ENCODE data around the gene EMX2.

Gene EMX2

DNA sequence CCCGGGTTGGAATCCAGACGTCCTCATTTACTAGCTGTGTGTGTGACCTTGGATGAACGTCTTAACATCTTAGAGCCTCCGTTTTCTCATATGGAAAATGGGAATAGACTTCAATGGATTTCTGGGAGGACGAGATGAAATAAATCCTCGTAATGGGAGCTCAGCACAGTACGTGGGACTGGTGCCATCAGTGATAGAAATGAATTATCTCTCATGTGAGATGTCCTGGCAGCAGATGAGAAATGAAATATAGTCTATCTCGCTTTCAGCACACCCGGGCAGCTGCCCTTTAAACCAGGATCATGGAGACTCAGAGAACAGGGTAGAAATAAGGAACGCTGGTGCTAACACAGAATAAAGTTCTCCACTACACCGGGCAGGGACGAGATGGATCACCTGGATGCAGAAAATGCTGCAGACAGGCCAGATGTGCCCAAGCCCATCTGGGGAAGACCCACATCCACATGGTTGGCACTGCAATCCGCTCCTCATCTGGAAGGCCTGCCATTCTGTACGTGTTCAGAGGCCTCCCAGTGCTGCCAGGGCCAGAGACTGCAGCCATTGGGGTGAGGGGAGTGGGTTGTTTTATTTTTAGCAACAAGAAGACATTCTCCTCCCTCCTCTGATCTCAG, 11.1 kb upstream of the EMX2 start:
- Histone ChIP-seq H3K27ac (ENCODE audit: insufficient read depth in 1 of 2, low read depth in 1 of 2, low read length in 2 of 2, poor library complexity in 1 of 2, severe bottlenecking in 2 of 2) (no peak overlapping the region), H3K9me3 (ENCODE audit: control extremely low read depth in 1 of 5, control insufficient read depth in 4 of 5, insufficient read depth in 2 of 5, low read depth in 1 of 5, low read length in 4 of 5) (no peaks in the 10 kb centered on the region), H3K36me3 (ENCODE audit: control insufficient read depth in 4 of 4, insufficient read depth in 4 of 4, low read length in 3 of 4) (no peaks in the 10 kb centered on the region), H3K27me3 (replicated peaks in 2 of 5; ENCODE audit: control insufficient read depth in 4 of 5, insufficient read depth in 5 of 5, low read length in 4 of 5) (peaks cover 14 to 99% (median 61%) of the 10 kb centered on the region in 5 experiments), H3K4me1 (ENCODE audit: control extremely low read depth in 1 of 4, control insufficient read depth in 4 of 4, insufficient read depth in 4 of 4, low read length in 3 of 4) (peaks cover 0 to 25% (median 16%) of the 10 kb centered on the region in 4 experiments), H3K4me3 (ENCODE audit: control insufficient read depth in 1 of 7, extremely low read depth in 1 of 7, insufficient read depth in 4 of 7, low read depth in 2 of 7, low read length in 6 of 7) (no peak overlapping the region)
- DNase-seq, result no peak
- WGBS (ENCODE audit: insufficient coverage), result 17% methylated on average over 13 of the region's 14 CpGs
- CTCF ChIA-PET, result interaction anchor here (1.9 kb wide), 1 partner anchor 17 kb away, joined by 5 read pairs; no protein-coding TSS in a partner anchor
- POLR2A ChIA-PET, result no interaction called here

DNA sequence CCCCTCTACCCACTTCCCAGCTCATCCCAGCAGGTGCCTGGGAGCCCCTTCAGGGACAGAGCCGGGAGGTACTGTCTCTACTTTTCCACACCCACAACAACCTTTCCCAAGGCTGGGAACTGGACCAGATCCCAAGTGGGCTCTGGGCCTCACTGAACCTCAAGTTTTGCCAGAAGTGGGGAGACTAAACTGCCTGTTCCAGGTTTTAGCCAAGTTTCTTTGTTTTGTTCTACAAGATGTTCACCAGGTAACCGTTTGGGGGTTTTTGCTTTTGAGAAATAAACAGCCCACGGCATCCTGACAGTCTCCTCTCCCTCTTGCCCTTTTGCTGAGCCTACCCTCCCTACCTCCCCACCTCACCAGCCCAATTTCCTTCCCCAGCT, 10.6 kb upstream of the EMX2 start:
- Histone ChIP-seq H3K9me3 (ENCODE audit: control extremely low read depth in 1 of 5, control insufficient read depth in 4 of 5, insufficient read depth in 2 of 5, low read depth in 1 of 5, low read length in 4 of 5) (no peaks in the 10 kb centered on the region), H3K27me3 (replicated peaks in 2 of 5; ENCODE audit: control insufficient read depth in 4 of 5, insufficient read depth in 5 of 5, low read length in 4 of 5) (peaks cover 10 to 99% (median 63%) of the 10 kb centered on the region in 5 experiments), H3K36me3 (ENCODE audit: control insufficient read depth in 4 of 4, insufficient read depth in 4 of 4, low read length in 3 of 4) (no peaks in the 10 kb centered on the region), H3K27ac (ENCODE audit: insufficient read depth in 1 of 2, low read depth in 1 of 2, low read length in 2 of 2, poor library complexity in 1 of 2, severe bottlenecking in 2 of 2) (no peak overlapping the region), H3K4me3 (ENCODE audit: control insufficient read depth in 1 of 7, extremely low read depth in 1 of 7, insufficient read depth in 4 of 7, low read depth in 2 of 7, low read length in 6 of 7) (no peak overlapping the region), H3K4me1 (ENCODE audit: control extremely low read depth in 1 of 4, control insufficient read depth in 4 of 4, insufficient read depth in 4 of 4, low read length in 3 of 4) (peaks cover 0 to 26% (median 16%) of the 10 kb centered on the region in 4 experiments)
- 0% methylated on average over 2 of the region's 3 CpGs for WGBS (ENCODE audit: insufficient coverage)
- no peak for DNase-seq
- ChIA-PET CTCF (interaction anchor here (1.6 to 1.9 kb wide), 2 partner anchors 16 to 712 kb away, joined by 3 to 5 read pairs; no protein-coding TSS in a partner anchor), POLR2A (no interaction called here)

DNA sequence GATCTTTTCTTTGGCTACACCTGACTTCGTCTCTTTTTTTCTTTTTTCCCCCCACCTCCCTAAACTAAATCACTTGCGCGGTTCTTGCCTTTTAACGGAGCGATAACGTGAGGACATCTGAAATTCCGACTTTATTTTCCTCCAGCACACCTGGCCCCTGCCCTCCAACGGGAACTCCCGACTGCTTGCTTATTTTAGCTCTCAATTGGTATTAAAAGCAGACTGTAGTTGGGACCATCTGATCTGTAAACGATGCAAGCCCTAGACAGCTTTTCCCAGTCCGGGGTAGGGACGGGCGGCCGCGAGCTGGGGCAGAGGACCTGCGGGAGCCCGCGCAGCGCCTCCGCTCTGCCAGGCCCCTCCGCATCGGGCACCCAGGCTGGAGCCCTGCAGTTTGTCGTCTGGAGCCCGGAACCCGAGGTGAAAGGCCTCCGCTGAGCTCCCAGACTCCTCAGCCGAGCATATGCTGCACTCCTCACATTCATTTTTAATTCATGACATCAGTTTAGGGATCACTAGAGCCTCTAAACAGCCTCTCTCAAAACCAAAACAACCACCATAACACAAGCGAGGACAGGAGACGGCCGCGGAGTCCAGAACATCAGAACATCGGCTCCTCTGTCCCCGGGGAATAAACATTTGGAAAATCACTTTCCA, 10.0 kb upstream of the EMX2 start:
- Histone ChIP-seq H3K4me3 (ENCODE audit: control insufficient read depth in 1 of 7, extremely low read depth in 1 of 7, insufficient read depth in 4 of 7, low read depth in 2 of 7, low read length in 6 of 7) (no peak overlapping the region), H3K27me3 (replicated peaks in 2 of 5; ENCODE audit: control insufficient read depth in 4 of 5, insufficient read depth in 5 of 5, low read length in 4 of 5) (peaks cover 8 to 99% (median 64%) of the 10 kb centered on the region in 5 experiments), H3K4me1 (ENCODE audit: control extremely low read depth in 1 of 4, control insufficient read depth in 4 of 4, insufficient read depth in 4 of 4, low read length in 3 of 4) (peaks cover 0 to 31% (median 18%) of the 10 kb centered on the region in 4 experiments), H3K36me3 (ENCODE audit: control insufficient read depth in 4 of 4, insufficient read depth in 4 of 4, low read length in 3 of 4) (no peaks in the 10 kb centered on the region), H3K9me3 (ENCODE audit: control extremely low read depth in 1 of 5, control insufficient read depth in 4 of 5, insufficient read depth in 2 of 5, low read depth in 1 of 5, low read length in 4 of 5) (no peaks in the 10 kb centered on the region), H3K27ac (ENCODE audit: insufficient read depth in 1 of 2, low read depth in 1 of 2, low read length in 2 of 2, poor library complexity in 1 of 2, severe bottlenecking in 2 of 2) (no peak overlapping the region)
- 6% methylated on average over 22 of the region's 33 CpGs for WGBS (ENCODE audit: insufficient coverage)
- DNase-seq, result no peak
- ChIA-PET POLR2A (no interaction called here), CTCF (interaction anchor here (1.6 to 1.9 kb wide), 2 partner anchors 16 to 711 kb away, joined by 3 to 5 read pairs; no protein-coding TSS in a partner anchor)

DNA sequence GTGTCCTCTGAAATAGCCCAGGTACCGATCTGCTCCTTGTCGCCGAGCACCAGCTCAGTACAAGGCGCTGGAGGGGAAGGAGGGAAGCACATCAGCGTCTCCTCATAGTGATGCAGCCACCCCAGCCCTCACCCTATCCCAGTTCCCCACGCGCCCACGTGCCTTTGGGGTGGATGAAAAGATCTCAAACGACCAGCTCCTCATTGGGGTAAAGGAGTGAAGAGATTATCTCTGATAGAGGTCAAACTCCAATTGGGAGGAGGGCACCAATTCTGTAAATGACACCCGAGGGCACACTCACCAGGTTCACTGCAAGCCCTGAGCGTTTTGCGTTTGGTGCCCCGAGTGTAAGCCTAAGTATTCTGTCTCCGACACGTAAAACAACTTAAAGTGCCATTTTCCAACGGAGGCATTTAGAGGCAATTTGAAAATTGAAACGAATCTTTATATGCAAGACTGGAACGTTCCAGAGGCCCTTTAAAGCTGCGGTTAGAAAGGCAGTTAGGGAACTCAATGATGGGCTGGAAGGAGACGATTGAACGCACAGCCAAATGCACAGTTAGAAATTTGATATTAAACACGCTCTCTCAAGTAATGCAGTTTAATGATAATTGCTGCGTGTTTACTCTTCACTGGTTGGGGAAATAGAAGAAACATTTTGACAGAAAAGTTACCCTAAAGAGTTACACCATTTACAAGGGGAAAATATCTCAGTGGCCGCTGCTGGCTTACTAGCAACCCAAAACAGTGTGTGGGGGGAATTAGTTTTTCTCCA, 8.9 kb upstream of the EMX2 start:
- DNase-seq, result peak in 2 of 3 donors; percentile 29 to 36
- H3K36me3 ChIP-seq (ENCODE audit: control insufficient read depth in 4 of 4, insufficient read depth in 4 of 4, low read length in 3 of 4), result no peaks in the 10 kb centered on the region
- H3K27ac ChIP-seq (ENCODE audit: insufficient read depth in 1 of 2, low read depth in 1 of 2, low read length in 2 of 2, poor library complexity in 1 of 2, severe bottlenecking in 2 of 2), result no peak overlapping the region
- peaks cover 15 to 99% (median 69%) of the 10 kb centered on the region in 5 experiments for H3K27me3 ChIP-seq (replicated peaks in 2 of 5; ENCODE audit: control insufficient read depth in 4 of 5, insufficient read depth in 5 of 5, low read length in 4 of 5)
- no peak overlapping the region for H3K4me3 ChIP-seq (ENCODE audit: control insufficient read depth in 1 of 7, extremely low read depth in 1 of 7, insufficient read depth in 4 of 7, low read depth in 2 of 7, low read length in 6 of 7)
- H3K4me1 ChIP-seq (ENCODE audit: control extremely low read depth in 1 of 4, control insufficient read depth in 4 of 4, insufficient read depth in 4 of 4, low read length in 3 of 4), result peaks cover 0 to 35% (median 22%) of the 10 kb centered on the region in 4 experiments
- POLR2A ChIA-PET, result no interaction called here
- 4% methylated on average over 17 of the region's 24 CpGs for WGBS (ENCODE audit: insufficient coverage)
- H3K9me3 ChIP-seq (ENCODE audit: control extremely low read depth in 1 of 5, control insufficient read depth in 4 of 5, insufficient read depth in 2 of 5, low read depth in 1 of 5, low read length in 4 of 5), result no peaks in the 10 kb centered on the region
- CTCF ChIA-PET, result interaction anchor here (1.0 to 2.1 kb wide), 6 partner anchors 11 to 710 kb away, joined by 3 to 8 read pairs (median 3); no protein-coding TSS in a partner anchor

DNA sequence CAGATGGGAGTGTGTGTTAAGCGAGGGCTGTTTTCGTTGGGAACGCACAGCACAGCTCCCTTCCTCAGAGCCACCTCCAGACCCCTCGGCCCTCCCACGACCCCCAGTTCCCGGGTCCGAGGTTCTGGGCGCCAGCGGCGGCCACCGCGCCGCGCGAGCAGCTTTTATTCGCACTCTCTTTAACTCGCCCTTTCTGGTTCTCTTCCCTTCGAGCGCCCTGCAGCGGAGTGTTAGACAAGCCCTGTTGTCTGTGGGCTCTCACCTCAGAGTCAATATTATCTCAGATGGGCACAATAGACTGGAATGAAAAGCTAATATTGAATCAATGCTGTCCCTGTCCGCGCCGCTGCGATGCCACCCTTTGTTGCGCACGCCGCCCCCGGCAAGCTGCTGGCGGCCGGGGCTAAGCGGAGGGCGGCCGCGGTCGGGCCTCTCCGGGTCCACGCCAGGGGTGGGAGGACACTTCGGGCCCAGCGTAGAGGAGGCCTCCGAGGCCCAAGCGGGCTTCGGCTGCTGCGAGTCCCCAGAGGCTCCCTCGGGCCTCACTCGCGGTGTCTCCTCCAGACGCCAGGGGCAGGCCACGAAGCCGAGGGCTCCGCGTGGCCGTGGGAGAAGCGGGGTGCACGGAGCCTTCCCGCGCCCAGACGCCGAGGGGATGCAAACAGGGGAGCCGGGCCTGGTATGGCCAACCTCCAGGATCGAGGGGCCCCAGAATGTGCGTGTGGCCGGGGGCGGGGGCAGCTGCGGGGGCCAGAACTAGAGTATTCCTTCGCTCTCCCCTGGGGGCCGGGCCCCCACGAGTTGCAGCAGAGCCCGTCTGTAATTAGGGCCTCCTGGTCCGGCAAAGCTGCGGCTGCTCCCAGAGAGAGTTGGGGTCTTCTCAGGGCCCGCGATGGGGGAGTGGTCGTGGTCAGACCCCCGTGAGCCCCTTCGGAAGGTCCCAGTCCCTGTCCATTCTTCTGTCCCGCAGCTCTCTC, 7.9 kb upstream of the EMX2 start:
- DNase-seq, result peak in 1 of 3 donors; percentile 31
- 4% methylated on average over 62 of the region's 76 CpGs for WGBS (ENCODE audit: insufficient coverage)
- H3K36me3 ChIP-seq (ENCODE audit: control insufficient read depth in 4 of 4, insufficient read depth in 4 of 4, low read length in 3 of 4), result no peaks in the 10 kb centered on the region
- ChIA-PET POLR2A (no interaction called here), CTCF (interaction anchor here (1.0 to 2.1 kb wide), 6 partner anchors 12 to 706 kb away, joined by 3 to 8 read pairs (median 3); no protein-coding TSS in a partner anchor)
- H3K27ac ChIP-seq (ENCODE audit: insufficient read depth in 1 of 2, low read depth in 1 of 2, low read length in 2 of 2, poor library complexity in 1 of 2, severe bottlenecking in 2 of 2), result no peak overlapping the region
- peaks cover 0 to 35% (median 22%) of the 10 kb centered on the region in 4 experiments for H3K4me1 ChIP-seq (ENCODE audit: control extremely low read depth in 1 of 4, control insufficient read depth in 4 of 4, insufficient read depth in 4 of 4, low read length in 3 of 4)
- peaks cover 15 to 99% (median 71%) of the 10 kb centered on the region in 5 experiments for H3K27me3 ChIP-seq (replicated peaks in 2 of 5; ENCODE audit: control insufficient read depth in 4 of 5, insufficient read depth in 5 of 5, low read length in 4 of 5)
- H3K4me3 ChIP-seq (ENCODE audit: control insufficient read depth in 1 of 7, extremely low read depth in 1 of 7, insufficient read depth in 4 of 7, low read depth in 2 of 7, low read length in 6 of 7), result peak overlapping the region in 2 of 7 experiments; percentile 32 to 44
- no peaks in the 10 kb centered on the region for H3K9me3 ChIP-seq (ENCODE audit: control extremely low read depth in 1 of 5, control insufficient read depth in 4 of 5, insufficient read depth in 2 of 5, low read depth in 1 of 5, low read length in 4 of 5)

DNA sequence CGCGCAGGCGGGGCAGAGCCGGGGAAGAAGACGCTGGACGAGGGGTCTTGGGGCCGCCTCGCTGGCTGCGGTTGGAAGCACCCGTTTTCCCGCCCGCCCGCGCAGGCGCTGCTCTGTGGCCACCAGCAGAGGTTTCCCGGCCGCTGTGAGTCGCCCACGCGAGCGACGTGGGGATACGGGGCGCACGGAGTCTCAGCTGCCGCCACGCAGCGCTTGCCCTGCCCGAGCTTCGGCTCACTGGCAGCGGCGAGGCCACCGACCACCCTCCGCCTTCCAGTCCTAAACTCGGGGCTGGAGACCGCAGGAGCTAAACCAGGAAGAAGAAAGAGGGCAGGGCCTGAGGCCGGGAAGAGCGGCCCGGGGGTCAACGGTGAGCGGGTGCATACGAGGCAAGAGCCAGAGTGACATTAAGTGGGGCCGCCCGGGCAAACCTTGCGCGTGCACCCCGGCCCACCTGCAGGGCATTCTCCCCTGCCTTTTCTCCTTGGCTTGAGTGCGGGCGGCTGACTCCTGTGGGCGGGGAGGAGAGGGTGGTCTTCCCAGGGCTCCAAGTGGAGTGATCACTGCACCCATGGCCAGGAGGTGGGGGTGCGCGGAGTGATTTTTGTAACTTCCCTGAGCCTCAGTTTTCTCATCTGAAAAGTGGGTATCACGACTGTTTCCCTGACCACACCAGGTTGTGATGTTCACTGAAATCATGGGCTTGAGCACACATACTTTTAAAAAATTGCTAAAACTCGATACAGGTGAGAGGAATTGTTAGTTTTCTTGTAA, 7.1 kb upstream of the EMX2 start:
- Histone ChIP-seq H3K27me3 (replicated peaks in 2 of 5; ENCODE audit: control insufficient read depth in 4 of 5, insufficient read depth in 5 of 5, low read length in 4 of 5) (peaks cover 14 to 100% (median 75%) of the 10 kb centered on the region in 5 experiments), H3K4me3 (ENCODE audit: control insufficient read depth in 1 of 7, extremely low read depth in 1 of 7, insufficient read depth in 4 of 7, low read depth in 2 of 7, low read length in 6 of 7) (peak overlapping the region in 6 of 7 experiments; percentile 6 to 56 (median 26)), H3K4me1 (ENCODE audit: control extremely low read depth in 1 of 4, control insufficient read depth in 4 of 4, insufficient read depth in 4 of 4, low read length in 3 of 4) (peaks cover 0 to 35% (median 22%) of the 10 kb centered on the region in 4 experiments), H3K36me3 (ENCODE audit: control insufficient read depth in 4 of 4, insufficient read depth in 4 of 4, low read length in 3 of 4) (no peaks in the 10 kb centered on the region), H3K27ac (ENCODE audit: insufficient read depth in 1 of 2, low read depth in 1 of 2, low read length in 2 of 2, poor library complexity in 1 of 2, severe bottlenecking in 2 of 2) (no peak overlapping the region), H3K9me3 (ENCODE audit: control extremely low read depth in 1 of 5, control insufficient read depth in 4 of 5, insufficient read depth in 2 of 5, low read depth in 1 of 5, low read length in 4 of 5) (no peaks in the 10 kb centered on the region)
- ChIA-PET CTCF (interaction anchor here (1.4 to 2.1 kb wide), 3 partner anchors 11 to 104 kb away, joined by 3 to 8 read pairs (median 3); no protein-coding TSS in a partner anchor), POLR2A (no interaction called here)
- WGBS (ENCODE audit: insufficient coverage), result 7% methylated on average over 23 of the region's 54 CpGs
- DNase-seq, result peak in 1 of 3 donors; percentile 36
